ENCODE results near the gene RASIP1.
A peak's percentile ranks its signal among the peaks of the same experiment; 100 is the strongest.
"Not testable (repeated sequence)": the region's sequence is repeated elsewhere in the genome, so short reads cannot be mapped to it uniquely, and the experiment has no call there.

RASIP1 gene, protein sequence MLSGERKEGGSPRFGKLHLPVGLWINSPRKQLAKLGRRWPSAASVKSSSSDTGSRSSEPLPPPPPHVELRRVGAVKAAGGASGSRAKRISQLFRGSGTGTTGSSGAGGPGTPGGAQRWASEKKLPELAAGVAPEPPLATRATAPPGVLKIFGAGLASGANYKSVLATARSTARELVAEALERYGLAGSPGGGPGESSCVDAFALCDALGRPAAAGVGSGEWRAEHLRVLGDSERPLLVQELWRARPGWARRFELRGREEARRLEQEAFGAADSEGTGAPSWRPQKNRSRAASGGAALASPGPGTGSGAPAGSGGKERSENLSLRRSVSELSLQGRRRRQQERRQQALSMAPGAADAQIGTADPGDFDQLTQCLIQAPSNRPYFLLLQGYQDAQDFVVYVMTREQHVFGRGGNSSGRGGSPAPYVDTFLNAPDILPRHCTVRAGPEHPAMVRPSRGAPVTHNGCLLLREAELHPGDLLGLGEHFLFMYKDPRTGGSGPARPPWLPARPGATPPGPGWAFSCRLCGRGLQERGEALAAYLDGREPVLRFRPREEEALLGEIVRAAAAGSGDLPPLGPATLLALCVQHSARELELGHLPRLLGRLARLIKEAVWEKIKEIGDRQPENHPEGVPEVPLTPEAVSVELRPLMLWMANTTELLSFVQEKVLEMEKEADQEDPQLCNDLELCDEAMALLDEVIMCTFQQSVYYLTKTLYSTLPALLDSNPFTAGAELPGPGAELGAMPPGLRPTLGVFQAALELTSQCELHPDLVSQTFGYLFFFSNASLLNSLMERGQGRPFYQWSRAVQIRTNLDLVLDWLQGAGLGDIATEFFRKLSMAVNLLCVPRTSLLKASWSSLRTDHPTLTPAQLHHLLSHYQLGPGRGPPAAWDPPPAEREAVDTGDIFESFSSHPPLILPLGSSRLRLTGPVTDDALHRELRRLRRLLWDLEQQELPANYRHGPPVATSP

DNA sequence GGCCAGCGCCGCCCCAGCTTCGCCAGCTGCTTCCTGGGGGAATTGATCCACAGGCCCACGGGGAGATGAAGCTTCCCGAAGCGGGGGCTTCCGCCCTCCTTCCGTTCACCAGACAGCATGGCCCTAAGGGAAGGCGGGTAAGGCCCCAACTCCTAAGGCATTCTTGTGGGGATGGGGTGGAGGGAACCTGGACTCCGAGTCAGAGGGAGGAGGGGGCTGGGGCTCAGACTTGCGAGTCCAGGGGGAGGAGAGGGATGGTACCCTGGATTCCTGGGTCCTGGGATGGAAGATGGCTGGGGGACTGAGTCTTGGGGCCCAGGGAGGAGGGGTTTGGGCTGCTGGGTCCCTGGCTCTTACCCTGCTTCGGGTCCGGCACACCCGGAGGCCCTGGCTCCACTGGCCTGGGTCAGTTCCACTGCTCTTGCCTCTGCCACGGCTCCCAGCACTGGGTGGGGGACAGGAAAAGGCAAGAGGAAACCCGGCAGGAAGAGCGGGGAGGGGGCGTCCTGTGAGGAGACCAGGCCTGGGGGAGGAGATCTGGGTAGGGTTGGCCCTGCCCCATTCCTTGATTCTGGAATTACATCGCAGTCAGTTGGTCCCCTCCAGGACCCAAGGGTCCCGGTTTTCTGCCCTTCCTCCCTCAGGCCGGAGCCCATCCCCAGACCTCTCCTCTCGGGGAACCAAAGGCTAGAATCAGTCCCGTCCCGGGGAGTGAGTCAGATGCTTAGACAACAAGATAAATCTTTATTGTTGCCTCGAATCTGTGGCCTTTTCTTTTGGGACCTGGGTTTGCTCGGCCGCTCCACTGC lies at the start of gene RASIP1:
Gene RASIP1 (minus strand): TSS at position 447 of the 809 bp plus-strand sequence. CDS start 328 bp downstream, at position 119.
- no peak for DNase-seq

DNA sequence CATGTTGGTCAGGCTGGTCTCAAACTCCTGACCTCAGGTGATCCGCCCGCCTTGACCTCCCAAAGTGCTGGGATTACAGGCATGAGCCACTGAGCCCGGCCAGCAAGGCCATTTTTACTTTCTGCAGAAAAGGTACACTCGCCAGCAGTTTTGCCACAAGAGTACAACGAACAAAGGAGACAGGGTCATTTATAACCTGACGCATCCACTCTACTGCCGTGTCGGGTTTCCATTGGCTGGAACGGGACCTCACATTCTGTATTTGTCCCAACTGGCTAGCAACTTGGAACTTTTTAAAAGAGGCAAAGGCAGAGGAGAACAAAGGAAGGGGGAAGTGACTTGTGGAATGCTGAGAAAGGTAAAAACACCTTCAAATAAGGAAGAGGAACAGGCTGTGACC lies 46.9 kb upstream of the RASIP1 start:
- not testable (repeated sequence) for DNase-seq

DNA sequence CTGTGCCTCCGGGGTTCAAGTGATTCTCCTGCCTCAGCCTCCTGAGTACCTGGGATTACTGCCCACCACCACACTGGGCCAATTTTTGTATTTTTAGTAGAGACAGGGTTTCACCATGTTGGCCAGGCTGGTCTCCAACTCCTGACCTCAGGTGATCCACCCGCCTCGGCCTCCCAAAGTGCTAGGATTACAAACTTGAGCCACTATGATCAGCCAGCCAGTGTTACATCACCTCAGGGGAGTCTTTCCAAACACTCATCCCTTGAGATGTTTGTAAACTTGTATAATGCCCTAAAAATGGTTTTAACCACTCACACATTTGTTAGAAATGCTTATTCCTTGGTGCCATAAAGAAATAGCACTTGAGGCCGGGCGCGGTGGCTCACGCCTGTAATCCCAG lies 46.0 kb upstream of the RASIP1 start:
- DNase-seq, result not testable (repeated sequence)

DNA sequence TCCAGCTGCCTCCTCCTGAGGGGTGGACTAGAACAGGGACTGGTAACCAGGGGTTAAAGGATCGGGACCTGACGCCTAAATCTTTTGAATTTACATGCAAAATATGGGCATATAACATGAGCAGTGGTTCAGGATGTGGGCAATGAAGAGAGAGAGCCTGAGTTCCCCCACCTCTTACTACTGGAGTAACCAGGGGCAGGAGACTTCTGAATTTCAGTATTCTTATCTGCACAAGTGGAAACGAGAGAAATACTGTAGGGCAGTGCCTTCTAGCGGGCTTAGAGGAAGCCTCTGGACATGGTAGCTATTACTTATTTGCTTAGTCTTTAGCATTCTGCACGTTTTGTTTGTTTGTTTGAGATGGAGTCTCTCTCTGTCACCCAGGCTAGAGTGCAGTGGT lies 44.1 kb upstream of the RASIP1 start:
- DNase-seq, result no peak

DNA sequence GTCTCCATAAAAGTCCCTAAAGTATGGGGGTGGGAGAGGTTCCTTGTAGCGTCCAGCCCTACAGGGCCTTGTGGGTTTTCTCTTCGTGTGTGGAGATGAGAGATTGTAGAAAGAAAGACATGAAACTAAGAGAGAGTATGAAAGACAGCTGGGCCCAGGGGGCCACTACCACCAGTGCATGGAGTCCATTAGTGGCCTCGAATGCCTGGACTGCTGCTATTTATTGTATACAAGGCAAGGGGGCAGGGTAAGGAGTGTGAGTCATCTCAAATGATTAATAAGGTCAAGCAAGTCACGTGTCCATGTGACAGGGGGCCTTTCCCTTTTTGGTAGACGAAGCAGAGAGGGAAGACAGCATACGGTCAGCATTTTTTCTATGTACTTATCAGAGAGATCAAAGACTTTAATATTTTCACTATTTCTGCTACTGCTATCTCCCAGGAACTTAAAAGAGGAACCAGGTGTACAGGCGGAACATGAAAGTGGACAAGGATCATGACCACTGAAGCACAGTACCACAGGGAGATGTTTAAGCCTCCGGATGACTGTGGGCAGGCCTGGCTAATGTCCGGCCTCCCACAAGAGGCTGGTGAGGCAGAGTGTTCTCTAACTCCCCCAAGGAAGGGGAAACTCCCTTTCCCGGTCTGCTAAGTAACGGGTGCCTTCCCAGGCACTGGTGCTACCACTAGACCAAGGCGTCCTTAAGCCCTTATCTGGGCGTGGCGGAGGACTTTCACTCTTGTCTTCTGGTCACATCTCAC lies 40.4 kb upstream of the RASIP1 start:
- peak; percentile 26 for DNase-seq

DNA sequence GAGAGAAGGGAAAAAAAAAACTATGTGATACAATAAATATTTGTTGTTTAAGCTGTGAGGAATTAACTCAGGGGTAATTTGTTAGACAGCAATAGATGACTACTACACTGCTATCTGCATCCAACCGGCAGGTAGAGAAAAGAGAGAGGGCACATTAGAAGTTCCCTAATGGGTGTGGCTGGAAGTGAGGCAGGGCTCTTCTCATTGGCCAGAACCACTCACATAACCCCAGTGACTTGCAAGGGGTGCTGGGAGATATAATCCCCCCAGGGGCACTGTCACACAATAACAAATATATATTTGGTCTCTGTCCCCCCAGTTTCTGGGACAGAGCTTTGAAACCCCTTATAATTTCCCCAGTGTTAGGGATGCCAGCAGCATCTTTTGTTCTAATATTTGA lies 39.2 kb upstream of the RASIP1 start:
- DNase-seq, result no peak

DNA sequence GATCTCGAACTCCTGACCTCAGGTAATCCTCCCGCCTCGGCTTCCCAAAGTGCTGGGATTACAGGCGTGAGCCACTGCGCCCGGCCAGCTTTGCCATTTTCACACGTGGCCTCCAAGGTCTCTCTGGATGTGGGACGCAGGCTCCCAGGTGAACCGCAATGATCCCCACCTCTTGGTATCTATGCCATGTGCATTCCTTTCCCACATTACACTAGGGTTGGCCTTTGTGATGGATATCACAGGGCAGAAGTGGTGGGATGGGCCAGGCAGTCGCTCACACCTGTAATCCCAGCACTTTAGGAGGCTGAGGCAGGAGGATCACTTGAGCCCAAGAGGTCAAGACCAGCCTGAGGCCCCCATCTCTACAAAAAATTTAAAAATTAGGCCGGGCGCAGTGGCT lies 37.3 kb upstream of the RASIP1 start:
- no peak for DNase-seq

DNA sequence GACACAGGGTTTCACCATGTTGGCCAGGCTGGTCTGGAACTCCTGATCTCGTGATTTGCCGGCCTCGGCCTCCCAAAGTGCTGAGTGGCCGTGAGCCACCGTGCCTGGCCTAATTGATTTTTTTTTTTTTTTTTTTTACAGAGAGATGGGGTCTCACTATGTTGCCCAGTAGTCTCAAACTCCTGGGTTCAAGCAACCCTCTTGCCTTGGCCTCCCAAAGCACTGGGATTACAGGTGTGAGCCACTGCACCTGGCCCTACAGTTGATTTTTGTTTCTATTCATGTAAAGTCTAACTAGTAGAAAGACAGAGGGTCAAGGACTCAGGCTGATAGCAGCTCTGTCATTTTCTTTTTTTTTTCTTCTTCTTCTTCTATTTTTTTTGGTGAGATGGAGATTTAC lies 36.7 kb upstream of the RASIP1 start:
- no peak for DNase-seq

DNA sequence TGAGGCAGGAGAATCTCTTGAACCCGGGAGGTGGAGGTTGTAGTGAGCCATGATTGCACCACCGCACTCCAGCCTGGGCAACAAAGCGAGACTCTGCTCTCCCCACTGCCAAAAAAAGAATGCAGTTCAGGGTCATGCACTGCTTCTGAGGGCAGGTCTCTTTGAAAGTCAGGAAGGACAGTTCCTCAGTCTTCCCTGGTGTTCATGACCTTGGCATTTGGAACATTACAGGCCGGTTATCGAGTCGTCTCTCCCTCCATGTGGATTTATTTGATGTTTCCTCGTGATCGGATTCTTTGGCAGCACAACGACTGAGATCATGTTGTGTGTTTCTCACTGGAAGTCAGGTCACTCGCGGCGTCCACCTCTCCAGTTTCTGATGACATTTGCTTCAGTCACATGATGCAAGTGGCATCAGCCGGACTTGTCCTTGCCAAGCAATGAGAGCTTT lies 32.1 kb upstream of the RASIP1 start:
- no peak for DNase-seq

DNA sequence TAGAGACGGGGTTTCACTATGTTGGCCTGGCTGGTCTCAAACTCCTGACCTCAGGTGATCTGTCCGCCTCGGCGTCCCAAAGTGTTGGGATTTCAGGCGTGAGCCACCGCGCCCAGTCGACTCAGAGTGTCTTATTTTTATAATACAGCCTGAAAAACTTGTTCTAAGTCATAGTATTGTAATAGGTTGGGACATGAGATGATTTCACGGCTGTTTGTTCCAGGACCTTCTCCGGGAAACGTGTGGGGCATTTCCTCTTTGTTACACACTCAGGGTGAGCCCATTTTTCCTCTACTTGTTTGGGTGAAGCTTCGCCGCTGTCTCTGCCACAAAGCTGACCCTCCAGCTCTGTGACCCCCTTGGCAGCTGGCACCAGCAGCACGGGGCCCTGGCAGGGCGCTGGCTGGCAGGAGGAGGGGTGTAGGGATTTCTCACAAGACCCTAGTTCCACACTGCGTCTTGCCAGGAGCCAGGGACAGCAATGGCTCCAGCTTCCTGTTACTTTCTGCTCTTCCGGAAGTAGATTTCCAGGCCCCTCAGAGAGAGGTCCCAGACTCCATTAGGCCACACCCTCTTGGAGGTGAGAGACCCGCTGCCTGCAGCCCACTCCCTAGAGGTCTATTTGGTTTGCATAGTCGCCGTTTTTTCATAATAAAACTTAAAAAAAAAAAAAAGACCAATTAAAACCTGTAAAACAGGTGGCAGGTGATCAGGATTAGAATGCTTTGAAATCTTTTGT lies 30.5 kb upstream of the RASIP1 start:
- no peak for DNase-seq

DNA sequence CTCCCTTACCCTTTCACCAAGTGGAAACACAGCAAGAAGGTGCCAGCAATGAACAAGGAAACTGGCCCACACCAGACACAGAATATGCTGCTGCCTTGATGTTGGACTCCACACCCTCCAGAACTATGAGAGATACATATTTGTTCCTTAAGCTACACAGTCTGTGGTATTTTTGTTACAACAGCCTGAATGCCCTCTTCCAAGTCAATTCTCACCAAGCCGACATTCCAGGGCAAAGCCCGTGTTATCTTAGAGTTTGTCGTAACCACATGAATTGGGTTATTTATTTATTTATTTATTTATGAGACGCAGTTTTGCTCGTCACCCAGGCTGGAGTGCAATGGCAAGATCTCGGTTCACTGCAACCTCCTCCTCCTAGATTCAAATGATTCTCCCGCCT lies 29.9 kb upstream of the RASIP1 start:
- DNase-seq, result peak; percentile 52

DNA sequence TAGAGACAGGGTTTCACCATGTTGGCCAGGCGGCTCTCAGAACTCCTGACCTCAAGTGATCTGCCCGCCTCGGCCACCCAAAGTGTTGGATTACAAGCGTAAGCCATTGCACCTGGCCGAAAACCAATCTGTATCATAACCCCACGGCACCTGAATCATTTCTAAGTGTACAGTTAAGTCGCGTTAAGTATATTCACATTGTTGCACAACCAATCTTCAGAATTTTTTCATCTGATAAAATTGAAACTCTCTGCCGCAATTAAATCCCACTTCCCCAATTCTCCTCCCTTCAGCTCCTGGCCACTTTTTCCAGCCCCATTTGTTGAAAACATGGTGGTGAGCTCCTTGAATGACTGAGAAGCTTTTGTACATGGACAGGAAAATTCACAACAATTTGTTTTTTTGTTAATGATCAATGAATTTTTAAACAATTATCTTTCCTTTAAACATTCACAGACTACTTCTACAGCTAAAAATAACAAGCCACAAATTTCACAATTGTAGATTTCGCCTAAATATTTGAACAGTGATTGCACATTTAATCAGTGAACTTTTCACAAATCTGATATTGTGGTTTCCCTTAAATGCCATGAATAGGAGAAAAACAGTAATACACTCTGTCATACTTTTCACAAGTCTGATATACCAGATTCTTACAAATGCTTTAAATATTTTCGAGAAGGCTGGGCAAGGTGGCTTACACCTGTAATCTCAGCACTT lies 28.7 kb upstream of the RASIP1 start:
- DNase-seq, result no peak

DNA sequence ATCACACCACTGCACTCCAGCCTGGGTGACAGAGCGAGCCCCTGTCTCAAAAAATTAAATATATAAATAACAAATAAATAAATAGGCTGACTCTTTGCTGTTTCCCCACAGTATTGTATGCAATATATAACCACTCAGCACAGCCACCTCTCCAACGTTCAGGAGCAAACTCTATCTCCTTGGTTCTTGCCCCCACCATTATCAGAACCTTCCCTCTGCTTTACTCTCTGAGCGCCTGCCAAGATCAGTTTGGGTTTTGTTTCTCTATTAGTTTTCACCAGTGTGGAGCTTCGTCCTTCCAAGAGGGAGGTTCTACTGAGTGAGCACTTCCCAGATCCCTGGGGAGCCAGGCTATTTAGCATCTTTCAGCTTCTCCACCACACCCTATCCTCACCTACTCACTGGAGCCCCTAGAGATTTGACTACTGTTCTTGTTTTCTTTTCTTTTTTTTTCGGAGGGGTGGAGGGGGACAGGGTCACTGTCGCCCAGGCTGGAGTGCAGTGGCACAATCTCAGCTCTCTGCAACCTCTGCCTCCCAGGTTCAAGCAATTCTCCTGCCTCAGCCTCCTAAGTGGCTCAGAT lies 27.9 kb upstream of the RASIP1 start:
- DNase-seq, result not testable (repeated sequence)

DNA sequence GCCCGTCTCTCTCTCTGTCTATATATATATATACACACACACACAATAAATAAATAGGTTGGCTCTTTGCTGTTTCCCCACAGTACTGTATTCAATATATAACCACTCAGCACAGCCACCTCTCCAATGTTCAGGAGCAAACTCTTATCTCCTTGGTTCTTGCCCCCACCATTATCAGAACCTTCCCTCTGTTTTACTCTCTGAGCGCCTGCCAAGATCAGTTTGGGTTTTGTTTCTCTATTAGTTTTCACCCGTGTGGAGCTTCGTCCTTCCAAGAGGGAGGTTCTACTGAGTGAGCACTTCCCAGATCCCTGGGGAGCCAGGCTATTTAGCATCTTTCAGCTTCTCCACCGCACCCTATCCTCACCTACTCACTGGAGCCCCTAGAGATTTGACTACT lies 25.4 kb upstream of the RASIP1 start:
- not testable (repeated sequence) for DNase-seq

DNA sequence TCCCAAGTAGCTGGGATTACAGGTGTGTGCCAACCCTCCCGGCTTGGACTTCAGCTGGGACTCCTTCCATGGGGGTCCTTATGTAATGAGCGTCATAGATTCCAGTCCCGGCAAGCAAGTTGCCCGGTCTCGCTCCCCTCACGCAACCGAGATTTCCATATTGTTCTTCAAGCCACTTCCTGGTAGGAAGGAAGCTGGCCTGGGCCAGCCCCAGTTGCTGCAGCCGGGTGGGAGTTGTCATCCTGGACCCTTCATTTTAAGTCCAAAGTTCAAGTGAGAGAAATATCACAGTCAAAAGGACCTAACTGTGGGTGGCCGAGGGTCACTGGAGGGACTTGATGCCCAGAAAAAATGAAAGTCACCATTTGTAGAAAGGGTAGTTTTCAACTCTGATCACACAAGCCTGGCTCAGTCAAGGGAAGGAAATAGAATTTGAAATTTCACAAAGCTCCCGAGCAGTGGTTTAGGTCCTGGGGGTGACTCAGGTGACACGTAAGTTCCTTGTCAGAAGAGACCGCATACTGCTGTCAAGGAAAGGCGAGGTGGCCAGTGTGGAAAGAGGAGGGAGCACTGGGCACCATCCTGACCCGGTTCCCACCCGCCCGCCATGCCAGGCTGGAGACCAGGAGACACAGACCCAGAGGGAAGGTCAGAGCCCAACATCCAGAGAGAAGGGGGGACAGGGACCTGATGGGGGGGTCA lies 20.2 kb upstream of the RASIP1 start:
- DNase-seq, result no peak

DNA sequence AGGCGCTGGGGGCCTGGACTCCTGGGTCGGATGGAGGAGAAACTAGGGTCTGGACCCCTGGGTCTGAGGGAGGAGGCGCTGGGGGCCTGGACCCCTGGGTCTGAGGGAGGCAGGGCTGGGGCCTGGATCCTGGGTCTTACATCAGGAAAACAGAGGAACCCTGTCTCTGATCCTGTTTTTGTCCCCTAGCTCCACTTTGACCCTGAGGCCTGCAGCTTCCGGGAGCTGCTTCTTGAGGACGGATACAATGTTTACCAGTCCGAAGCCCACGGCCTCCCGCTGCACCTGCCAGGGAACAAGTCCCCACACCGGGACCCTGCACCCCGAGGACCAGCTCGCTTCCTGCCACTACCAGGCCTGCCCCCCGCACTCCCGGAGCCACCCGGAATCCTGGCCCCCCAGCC lies 17.3 kb upstream of the RASIP1 start:
- no peak for DNase-seq

DNA sequence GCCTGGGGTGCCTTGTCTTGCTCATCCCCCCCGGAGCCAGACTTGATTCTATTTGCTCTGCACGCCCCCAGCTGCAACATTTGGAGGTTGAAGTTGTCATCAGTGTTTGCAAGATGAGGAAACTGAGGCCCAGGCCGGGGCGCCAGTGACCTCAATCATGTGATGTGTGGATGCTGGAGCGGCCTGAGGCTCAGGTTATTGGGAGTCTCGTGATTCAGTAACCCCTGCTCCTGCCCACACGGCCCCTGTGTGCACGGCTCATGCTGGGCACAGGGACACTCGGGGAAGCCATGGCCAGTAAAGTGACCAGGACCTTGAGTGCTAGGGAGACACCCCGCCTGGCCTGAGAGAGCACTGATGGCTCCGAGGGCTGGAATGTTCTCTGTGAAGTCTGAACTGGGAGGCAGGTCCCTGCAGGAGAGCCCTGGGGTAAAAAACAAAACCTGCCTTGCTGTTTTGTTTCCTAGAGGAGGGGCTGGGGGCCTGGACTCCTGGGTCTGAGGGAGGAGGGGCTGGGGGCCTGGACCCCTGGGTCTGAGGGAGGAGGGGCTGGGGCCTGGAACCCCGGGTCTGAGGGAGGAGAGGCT lies 16.8 kb upstream of the RASIP1 start:
- no peak for DNase-seq

DNA sequence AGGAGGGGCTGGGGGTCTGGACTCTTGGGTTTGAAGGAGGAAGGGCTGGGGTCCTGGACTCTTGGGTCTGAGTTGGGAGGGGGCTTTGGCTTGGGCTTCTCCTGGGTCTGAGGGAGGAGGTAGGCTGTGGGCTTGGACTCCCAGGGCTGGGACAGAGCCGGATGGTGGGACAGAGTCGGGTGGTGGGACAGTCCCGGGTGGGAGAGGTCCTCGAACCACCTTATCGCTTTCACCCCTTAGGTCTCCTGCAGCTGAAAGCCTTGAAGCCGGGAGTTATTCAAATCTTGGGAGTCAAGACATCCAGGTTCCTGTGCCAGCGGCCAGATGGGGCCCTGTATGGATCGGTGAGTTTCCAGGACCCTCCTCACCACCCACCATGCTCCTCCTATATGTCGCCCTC lies 16.3 kb upstream of the RASIP1 start:
- DNase-seq, result no peak

DNA sequence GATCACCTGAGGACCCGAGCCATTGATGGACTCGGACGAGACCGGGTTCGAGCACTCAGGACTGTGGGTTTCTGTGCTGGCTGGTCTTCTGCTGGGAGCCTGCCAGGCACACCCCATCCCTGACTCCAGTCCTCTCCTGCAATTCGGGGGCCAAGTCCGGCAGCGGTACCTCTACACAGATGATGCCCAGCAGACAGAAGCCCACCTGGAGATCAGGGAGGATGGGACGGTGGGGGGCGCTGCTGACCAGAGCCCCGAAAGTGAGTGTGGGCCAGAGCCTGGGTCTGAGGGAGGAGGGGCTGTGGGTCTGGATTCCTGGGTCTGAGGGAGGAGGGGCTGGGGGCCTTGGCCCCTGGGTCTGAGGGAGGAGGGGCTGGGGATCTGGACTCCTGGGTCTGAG lies 15.8 kb upstream of the RASIP1 start:
- DNase-seq, result no peak
